GM18861 (cell line): ENCODE results near the gene IGSF9B.
A peak's percentile ranks its signal among the peaks of the same experiment; 100 is the strongest.

Source experiments
- ATAC-seq: cut with Tn5 transposase; IDR thresholded peaks from one replicate; pipeline ENCODE4 v1.9.1; 2021; ENCODE audit not compliant: unreplicated experiment

Gene IGSF9B

DNA sequence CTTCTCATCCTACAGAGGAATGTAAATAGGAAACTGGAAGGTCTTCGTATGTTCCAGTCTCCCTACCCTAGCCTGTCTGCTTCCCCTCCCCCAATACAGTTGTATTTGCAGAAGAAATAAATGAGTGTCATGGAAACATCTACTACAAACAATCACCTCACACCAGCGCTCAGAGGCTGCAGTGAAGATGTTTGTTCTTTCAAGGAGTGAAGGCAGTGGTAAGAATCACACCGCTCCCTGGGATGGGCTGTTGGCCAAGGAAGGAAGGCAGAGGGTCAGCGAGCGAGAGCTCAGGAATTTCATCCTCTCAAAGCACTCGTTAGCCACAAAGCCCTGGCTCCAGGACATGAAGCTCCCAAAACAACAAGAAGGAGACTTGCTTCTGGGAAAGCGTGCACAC lies 1.1 kb upstream of the IGSF9B start:
- ATAC-seq: no peak

DNA sequence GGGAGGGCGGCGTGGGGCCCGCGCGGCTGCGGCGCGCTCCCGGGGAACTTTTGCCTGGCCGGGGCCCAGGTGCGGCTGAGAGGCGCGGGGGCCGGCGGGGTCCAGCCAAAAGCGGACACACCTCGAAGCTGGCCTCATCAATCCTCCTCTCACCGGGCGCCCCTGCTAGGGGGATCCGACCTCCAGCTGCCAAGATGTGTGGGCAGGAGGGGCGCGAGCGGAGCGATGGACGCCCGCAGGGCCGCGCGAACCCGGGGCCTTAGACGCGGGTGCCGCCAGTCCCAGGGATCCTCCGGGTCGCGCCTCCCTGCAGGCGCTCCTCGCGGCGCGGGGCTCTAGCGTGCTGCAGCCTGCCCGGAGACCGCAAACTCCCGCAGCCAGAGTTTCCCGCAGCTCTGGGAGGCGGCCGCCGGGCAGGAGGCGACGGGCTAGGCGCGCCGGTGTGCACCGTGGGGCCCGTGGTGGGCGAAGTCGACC lies 785 bp downstream of the IGSF9B start:
- no peak for ATAC-seq

DNA sequence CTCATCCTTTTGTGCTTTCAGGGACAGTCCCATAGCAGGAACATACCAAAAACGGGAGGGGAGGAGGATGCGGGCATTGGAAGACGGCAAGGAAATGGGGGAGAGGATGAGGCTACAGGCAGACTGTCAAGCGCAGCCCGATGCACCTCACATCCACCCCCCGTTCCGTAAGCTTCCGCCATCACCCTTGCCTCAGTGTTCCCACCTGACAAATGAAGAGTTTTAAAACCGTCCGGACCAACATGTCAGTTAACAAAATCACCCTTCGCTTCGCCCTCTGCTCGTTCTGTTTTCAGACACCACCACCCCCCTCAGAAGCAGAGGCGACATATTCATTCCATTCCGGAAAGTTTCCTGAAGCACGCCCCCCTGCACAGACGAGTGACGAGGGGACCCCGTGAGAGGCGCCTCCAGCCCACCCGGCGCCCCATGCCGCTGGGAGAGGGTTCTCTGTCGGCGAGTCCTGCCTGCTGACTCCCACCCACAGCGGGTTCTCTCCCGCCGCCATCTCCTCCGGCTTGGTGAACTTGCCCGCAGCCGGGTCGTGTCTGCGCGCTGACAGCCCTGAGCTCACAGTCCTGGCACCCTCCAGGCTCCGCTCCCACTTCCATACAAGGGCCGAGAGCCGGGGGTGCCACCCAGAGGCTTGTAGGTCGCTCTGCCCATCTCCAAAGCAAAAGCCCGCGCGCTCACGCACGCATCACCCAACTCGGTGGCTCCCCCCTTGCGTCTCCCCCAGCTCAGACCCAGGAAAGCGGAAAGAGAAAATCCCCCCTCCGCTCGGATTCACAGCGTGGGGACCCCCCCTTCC lies 1.5 kb downstream of the IGSF9B start:
- no peak for ATAC-seq

DNA sequence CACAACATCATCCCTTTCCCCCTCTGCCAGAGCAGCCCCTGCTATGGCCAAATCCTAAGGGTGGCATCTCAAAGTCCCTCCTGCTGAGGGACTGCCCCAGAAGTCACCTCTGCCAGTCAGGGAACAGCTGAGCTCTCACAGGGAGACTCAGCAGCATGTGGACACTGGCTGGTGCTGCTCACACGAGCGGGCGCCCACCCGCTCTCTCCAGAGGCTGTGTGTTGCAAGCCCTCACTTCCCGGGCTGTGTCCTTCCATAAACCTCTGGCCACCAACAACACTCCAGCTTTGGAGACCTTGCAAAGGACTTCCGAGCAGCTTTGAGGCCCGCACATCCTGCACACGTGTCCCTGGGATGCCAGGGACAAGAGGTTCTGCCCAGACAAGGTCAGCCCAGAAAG lies 2.8 kb downstream of the IGSF9B start:
- no peak for ATAC-seq

DNA sequence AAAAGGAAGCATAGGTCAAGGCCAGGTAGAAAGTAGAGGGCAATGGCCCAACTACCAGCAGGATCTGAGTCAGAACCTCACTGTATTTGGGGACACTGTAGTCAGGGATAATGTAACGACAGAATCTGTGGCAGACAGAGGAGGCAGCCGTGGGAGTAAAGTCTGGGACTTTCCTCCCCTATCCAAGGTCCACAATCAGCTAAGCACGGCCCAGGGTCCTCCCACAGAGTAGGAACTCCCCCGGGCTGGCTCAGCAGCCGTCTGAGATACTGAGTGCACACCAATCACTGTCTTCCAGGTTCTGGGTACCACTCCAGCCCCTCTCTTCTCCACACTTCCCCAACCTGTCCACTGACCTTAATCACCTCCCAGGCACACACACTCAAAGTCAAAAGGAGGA lies 3.2 kb downstream of the IGSF9B start:
- ATAC-seq: no peak

DNA sequence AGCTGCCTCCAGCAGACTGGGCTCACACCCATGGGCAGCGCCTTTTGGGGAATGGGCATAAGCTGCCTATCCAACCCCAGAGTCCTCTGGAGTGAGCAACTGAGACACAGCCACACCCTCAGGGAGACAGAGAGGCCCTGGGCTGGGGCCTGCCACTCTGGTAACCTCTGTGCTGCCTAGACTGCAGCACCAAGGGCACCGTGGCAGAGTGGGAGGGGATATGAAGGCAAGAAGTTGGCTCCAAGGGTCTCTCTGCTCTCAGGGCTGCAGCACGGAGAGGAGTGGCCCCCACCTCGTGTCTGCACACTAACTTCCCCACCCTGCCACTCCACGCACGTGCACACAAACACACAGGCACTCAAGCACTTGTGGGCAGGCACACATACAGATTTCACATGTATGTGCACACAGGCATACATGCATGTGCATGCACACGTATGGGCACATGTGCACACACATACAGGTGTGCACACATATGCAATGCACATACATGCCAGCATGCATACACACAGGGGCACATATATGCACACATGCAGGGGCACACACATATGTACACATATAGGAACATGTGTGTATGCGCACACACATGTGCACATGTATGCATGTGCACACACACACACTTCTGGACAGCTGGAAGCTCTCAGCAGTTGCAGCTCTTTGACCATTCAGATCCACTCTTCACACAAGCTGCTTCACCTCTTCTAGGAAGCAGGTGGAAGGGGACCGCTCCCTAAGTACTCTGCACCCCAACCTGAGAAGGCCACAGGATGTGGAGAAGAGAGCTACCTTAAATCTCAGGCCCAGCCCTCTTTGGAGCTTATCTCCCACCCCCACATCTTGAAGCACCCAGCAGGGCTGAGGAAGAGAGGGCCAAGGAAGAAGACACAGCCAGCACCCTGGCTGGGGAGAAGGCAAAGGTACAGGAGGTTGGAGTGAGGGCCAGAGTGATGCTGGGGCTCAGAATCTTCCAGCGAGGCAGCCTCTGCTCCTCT lies 4.3 kb downstream of the IGSF9B start:
- ATAC-seq: no peak

DNA sequence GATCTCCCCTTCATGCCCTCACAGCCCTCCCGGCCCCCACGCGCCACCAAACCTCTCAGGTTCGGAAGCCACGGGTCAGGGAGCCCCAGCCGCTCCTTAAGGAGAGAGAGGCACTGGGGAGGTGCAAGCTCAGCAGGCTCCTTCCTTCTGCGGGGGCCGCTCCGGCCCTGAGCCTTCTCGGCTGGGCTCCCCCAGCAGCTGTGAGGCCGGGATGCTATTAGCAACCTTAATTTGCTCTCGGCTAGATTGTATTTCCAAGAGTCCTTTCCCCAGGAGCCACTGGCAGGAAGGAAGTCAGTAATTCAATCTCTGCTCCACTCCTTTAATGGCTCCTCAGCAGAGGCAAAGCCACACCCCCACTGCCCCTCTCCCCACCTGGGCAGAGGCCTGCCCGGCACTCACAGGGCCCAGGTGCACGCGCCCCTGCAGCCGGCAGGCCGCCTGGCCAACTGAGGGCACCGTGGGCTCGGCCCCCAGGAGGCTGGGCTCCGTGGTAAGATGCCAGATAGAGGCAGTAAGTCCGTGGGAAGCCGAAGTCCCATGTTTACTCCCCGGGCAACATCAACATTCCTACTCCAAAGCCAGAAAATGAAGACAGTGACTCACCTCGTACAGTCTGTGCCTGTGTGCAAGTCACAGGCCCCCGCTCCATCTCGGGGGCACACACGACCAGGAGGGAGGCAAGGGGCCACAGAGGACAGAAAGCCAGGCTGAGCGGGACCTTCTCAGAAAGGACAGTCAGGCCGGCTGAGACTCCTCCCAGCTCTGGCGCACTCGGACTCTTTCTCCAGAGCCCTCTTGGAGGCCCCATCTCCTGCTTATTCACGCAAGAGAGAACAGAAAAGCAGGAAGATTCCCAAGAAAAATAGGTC lies 5.2 kb downstream of the IGSF9B start:
- ATAC-seq: no peak

DNA sequence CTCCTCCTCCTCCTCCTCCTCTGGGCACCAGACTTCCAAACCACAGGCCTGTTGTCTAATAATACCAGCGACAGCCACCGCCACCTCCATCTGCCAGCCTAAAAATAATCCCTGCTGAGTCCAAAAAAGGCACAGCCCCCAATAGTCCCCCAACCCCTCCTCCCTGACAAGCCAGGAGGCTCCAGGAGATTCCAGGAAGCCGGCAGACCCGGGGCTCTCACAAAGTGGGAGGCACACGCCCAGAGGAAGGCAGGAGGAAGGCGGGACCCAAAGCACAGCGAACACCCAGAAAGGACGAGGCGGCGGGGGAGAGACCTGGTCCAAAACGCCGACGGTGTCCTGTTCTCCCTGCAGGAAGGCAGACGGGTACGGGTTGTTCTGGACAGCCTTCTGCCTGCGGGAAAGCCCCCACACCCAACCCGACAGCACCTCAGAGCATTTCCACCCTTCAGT lies 5.9 kb downstream of the IGSF9B start:
- ATAC-seq: no peak

DNA sequence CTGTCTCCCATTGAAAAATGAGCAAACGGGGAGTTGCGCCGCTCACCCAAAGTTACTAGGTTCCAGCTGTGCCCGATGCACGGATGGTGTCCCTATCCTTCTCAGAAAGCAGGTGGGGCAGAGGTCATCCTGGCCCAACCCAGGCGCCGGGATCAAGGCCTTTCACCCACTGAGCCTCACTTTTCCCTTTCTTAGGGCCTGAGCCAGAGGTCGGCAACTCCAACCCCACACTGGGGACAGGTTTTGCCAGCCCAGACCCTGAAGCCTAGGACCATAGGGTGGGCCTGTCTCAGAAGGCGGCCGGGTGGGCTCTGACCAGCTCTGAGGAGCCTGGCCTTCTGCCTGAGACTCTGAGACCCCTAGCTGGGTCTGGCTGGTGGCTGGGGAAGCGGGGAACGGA lies 6.3 kb downstream of the IGSF9B start:
- ATAC-seq: no peak

DNA sequence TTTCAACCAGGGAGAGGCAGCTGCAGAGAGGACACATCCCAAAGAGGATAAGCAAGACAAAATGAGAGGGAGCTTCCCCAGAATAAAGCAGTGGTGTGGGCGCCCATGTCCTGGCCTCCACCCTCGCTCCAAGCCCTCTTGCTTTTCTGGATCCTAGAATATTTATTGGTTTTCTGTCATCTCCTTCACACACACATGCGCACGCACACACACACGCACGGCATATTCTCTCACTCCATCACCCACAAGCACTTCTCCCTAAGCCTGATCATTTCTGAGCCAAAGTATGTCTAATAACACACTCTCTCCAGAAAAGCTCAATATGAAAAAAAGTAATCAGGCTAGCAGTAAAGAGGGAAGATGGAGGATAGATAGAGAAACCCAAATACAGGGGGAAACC lies 7.6 kb downstream of the IGSF9B start:
- no peak for ATAC-seq

DNA sequence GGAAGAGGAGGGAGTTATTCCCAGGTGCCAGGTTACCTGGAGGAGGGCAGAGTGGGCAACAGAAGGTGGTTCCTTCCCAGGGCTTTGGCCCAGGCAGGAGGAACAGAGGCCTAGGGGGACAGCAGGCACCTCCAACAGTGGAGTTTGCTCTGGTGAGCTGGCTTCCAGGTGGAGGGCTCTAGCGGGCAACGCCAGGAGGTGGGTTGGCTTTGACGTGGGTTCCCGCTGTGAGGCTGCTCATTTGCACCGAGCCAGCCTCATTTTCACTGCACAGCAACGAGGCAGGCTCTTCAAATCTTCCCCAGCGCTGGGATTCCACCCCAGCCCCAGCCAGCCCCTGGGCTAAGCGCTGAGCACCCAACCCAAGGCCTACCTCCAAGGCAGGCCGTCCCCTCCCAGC lies 8.1 kb downstream of the IGSF9B start:
- no peak for ATAC-seq

DNA sequence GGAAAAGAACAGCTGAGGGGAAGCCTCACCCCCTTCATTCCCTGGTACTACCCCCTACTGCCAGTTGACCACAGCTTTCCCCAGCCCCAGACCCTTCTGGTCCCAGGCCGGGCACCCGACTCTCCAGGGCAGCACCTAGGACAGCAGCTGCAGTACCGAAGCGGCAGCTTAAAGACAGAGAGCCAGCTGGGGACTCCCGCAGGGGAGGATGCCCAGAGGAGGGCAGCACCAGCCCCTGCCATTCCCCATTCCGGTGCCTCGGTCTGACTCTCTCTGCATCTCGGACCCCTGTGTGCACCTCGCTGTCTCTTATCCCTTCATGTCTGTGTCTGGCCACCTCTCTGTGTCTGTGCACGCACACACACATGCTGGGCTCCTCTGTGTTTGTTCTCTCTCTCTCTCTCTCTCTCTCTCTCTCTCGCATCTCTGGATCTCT lies 9.4 kb downstream of the IGSF9B start:
- ATAC-seq: peak; percentile 49

DNA sequence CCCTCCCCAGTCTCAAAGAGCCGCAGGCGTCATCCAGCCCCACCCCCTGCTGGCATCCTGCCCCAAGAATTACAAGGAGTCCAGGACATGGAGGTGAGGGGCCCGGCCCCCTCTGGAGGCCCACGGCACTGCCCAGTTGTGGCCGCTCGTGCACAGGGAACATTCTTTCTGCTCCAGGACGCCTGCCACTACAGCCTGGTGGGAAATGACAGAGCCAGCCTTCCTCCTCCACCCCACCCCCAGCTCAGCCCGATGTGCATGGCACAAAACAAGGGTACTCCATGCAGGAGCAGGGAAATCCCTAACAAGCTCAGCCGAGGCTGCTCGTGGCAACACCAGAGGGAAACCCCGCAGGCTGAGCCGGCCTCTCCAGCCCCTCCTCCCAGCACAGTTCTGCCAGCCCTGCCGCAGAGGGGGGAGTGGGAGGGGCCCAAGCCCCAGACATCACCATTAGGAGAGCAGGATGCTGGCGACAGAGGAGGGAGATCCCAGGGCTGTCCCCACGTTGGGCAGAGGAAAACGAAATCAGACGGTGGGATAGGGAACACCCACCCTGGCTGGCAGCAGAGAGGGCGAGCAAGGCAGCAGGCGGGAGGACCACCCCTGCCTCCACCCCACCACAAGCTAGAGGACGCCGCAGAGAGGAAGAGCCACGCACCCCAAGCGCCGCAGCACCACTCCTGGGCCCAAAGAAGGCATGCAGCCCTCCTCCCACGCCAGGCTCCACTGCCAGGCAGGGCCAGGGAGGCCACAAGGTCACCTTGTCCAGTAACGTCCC lies 10.0 kb downstream of the IGSF9B start:
- no peak for ATAC-seq

DNA sequence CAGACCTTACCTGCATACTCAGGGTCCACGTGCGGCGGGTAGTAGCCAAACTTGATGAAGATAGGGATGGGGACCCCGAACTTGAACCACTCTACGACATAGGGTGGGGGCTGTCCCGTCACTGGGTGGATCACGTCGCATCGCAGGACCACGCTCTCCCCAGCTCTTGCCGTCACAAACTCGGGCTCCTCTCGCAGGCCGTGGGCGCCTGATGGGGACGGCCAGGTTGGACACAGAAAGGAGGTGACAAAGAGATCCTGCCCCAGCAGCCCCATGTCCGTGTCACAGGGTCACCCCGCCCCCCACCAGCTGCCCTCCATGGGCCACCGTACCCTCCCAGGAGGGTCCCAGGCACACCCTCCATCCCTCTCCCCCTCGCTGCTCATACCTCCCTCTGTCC lies 10.7 kb downstream of the IGSF9B start:
- no peak for ATAC-seq

DNA sequence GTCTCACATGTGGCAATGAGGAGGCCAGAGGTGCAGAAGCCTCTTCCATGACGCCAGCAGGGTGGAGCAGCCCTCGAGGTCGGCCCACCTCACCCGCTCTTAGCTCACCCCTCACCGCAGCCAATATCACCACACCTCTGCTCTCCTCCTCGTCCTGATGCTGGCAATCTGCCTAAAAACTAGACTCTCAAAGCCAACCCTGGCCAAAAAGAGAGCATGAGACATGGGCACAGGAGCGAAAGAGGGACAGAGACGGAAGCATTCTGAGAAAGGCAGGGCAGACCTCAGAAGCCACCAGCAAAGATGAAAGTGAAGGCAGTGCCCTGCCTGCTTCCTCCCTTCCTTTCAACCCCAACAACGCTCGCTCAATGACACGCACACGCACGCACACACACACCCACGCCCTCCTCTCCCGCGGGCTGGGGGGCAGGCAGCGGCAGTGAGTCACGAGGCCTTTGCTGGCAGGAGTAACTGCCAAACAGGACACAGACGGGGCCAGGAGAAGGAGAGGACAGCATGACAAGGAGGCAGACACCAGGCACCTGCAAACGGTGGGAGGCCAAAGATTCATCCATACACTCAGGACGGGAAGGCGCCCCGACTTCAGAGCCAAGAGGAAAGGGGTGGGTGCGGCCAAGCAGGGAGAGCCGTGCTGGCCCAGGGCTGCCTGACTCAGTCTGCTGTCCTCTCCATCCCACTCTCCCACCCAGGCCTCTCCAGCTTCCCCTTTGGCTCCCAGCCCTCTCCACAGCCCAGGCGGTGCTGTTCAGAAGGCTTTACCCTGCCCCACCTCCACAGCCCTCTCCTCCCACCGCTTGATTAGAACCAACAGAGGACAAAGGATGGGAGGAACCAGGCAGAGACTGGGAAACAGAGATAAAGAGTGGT lies 11.4 kb downstream of the IGSF9B start:
- no peak for ATAC-seq

DNA sequence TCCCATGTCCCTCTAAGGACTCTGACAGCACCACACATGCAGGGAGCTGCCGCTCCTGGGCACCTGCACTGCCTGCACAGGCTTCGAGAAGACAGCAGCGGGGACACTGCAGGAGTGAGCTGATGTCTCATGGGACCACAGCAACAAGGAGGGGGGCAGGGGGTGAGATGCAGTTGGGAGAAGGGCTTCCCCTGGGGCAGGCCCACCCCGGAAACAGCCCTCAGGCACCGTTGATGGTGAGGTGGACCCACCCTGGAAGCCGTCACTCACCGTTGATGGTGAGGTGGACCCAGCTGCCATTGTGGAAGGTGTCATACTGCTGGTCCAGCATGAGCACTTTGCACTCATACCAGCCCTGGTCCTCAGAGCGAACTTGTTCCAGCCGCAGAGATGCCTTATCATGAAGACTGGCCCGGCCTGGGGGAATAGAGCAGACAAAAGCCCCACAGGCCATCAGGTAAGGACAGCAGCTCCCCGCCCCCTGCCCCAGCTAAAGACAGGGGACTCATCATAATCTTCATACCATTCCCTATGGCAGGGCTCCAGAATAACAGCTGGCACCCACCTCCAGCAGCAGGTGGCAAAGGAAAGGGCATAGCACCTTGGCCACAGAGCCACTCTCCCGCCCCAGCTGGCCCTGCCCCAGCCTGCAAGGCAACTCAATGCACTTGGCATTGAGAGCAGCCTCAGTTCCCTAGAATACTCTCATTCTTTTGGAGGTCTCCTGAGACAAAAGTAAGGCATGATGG lies 12.6 kb downstream of the IGSF9B start:
- no peak for ATAC-seq

DNA sequence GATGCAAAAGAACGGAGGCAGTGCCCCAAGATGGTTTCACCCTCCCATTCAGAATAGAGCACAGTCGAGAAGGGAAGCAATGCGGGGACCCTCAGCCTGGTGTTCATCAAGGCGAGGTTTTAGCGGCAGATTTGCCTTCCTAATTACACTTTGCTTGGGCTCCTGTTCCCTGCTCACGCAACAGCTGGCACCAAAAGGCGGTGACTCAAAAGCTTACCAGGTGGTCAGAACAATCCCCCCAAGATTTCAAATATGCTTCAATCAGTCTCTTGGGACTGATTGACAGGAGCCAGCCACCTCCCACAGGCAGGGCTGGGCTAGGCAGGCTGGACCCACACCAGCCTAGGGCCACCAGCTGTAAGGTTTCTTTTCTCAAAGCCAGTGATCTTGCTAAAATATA lies 14.2 kb downstream of the IGSF9B start:
- no peak for ATAC-seq

DNA sequence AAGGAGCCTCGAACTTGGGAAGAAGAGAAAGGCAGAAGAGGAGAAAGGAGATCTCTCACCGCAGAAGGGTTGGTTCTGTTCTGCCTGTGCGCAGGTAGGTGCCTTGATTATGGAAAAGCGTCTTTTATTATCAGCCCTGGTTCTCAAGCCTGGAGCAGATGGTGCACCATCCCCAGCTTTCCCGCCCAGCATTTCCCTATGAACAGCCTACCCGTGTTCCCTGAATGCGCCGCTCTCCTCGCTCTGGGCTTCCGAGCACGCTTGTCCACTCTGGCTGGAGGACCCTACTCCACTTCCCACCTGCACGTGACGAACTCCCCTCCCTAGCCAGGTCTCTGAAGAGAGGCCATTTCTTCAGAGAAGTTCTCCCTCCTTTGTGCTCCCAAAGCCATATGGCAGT lies 15.2 kb downstream of the IGSF9B start:
- no peak for ATAC-seq
